WTC11 (cell line): ENCODE results near the gene N4BP2L2. TPM values are rescaled to one million over a fixed set of nuclear protein-coding genes. Genes with fewer than 3 reads are reported as not detected.

ENCODE experiments used
- ATAC-seq: fragments of 200-7000 bp; cut with Tn5 transposase; 2 replicates; pipeline ENCODE4 v1.10.0; 2021; ENCODE audit warnings: mild to moderate bottlenecking, moderate library complexity
- CTCF ChIA-PET: fragments of 300-600 bp; sonication (Branson Sonifier 250); formaldehyde crosslinking; loops from one replicate; lab custom pipeline; 2021; ENCODE audit warnings: antibody characterized with exemption; lab: Charles Lee
- POLR2A ChIA-PET: fragments of 350-600 bp; sonication (Branson Sonifier 250); formaldehyde crosslinking; loops from one replicate; lab custom pipeline; 2021; ENCODE audit warnings: antibody characterized with exemption; lab: Charles Lee
- DNase-seq: peaks from one replicate; pipeline ENCODE4 v3.0.0; 2021; ENCODE audit warnings: low spot score
- H3K27ac Mint-ChIP-seq: 2 replicates; pipeline ENCODE4 v1.8.0; 2021; ENCODE audit warnings: mixed read lengths
- H3K27me3 Mint-ChIP-seq: 2 replicates; pipeline ENCODE4 v1.8.0; 2021; ENCODE audit warnings: low read depth, mild to moderate bottlenecking, moderate library complexity, mixed read lengths
- H3K36me3 Mint-ChIP-seq: 2 replicates; pipeline ENCODE4 v1.8.0; 2021; ENCODE audit warnings: mixed read lengths
- H3K4me1 Mint-ChIP-seq: 2 replicates; pipeline ENCODE4 v1.8.0; 2022; ENCODE audit warnings: mixed read lengths
- H3K4me3 Mint-ChIP-seq: 2 replicates; pipeline ENCODE4 v1.8.0; 2021; ENCODE audit warnings: mild to moderate bottlenecking, moderate library complexity, mixed read lengths
- H3K9me3 Mint-ChIP-seq: 2 replicates; pipeline ENCODE4 v1.8.0; 2021; ENCODE audit warnings: mixed read lengths
- ATF6 ChIP-seq: sonication (generic); formaldehyde crosslinking; IDR thresholded peaks from 2 replicates; pipeline ENCODE4 v1.8.1; 2023; ENCODE audit warnings: mild to moderate bottlenecking, missing genetic modification reagents
- E2F4 ChIP-seq: sonication (generic); formaldehyde crosslinking; IDR thresholded peaks from 2 replicates; pipeline ENCODE4 v1.8.1; 2022; ENCODE audit warnings: low read depth, mild to moderate bottlenecking, moderate library complexity, missing genetic modification reagents, borderline replicate concordance
- ETV6 ChIP-seq: sonication (generic); formaldehyde crosslinking; IDR thresholded peaks from 2 replicates; pipeline ENCODE4 v1.8.1; 2022; ENCODE audit warnings: mild to moderate bottlenecking, missing genetic modification reagents
- FOXP1 ChIP-seq: sonication (generic); formaldehyde crosslinking; IDR thresholded peaks from 2 replicates; pipeline ENCODE4 v1.8.0; 2022; ENCODE audit warnings: missing genetic modification reagents, mild to moderate bottlenecking, moderate library complexity, borderline replicate concordance
- HMGA2 ChIP-seq: fragments of 250-450 bp; sonication (Bioruptor Pico); IDR thresholded peaks from 2 replicates; pipeline ENCODE4 v1.4.0; 2021; ENCODE audit warnings: mild to moderate bottlenecking, moderate library complexity
- MLX ChIP-seq: sonication (generic); formaldehyde crosslinking; IDR thresholded peaks from 2 replicates; pipeline ENCODE4 v1.8.1; 2023; ENCODE audit warnings: mild to moderate bottlenecking, missing genetic modification reagents, moderate library complexity
- NFYB ChIP-seq: sonication (generic); formaldehyde crosslinking; conservative IDR thresholded peaks from 2 replicates; pipeline ENCODE4 v1.8.0; 2022; ENCODE audit warnings: low read depth, missing genetic modification reagents
- NR1H2 ChIP-seq: sonication (generic); formaldehyde crosslinking; IDR thresholded peaks from 2 replicates; pipeline ENCODE4 v1.9.0; 2021; ENCODE audit warnings: mild to moderate bottlenecking, moderate library complexity, missing genetic modification reagents
- RELA ChIP-seq: sonication (generic); formaldehyde crosslinking; IDR thresholded peaks from 2 replicates; pipeline ENCODE4 v1.8.1; 2022; ENCODE audit warnings: missing genetic modification reagents, mild to moderate bottlenecking, borderline replicate concordance
- RORB ChIP-seq: fragments of 250-450 bp; sonication (Bioruptor Pico); IDR thresholded peaks from 2 replicates; pipeline ENCODE4 v1.9.0; 2021; ENCODE audit warnings: mild to moderate bottlenecking
- TEAD1 ChIP-seq: sonication (generic); formaldehyde crosslinking; IDR thresholded peaks from 2 replicates; pipeline ENCODE4 v1.8.0; 2022; ENCODE audit warnings: mild to moderate bottlenecking, missing genetic modification reagents
- USF1 ChIP-seq: sonication (generic); formaldehyde crosslinking; IDR thresholded peaks from 2 replicates; pipeline ENCODE4 v1.8.0; 2022; ENCODE audit warnings: mild to moderate bottlenecking, missing genetic modification reagents
- ZNF219 ChIP-seq: sonication (generic); formaldehyde crosslinking; IDR thresholded peaks from 2 replicates; pipeline ENCODE4 v1.8.0; 2023; ENCODE audit warnings: missing genetic modification reagents, mild to moderate bottlenecking, borderline replicate concordance
- ZNF263 ChIP-seq: sonication (generic); formaldehyde crosslinking; IDR thresholded peaks from 2 replicates; pipeline ENCODE4 v1.8.1; 2022; ENCODE audit warnings: low read depth, mild to moderate bottlenecking, moderate library complexity, missing genetic modification reagents
- ZNF425 ChIP-seq: fragments of 250-450 bp; sonication (Bioruptor Pico); conservative IDR thresholded peaks from 2 replicates; pipeline ENCODE4 v1.9.0; 2021; ENCODE audit warnings: mild to moderate bottlenecking
- total RNA-seq: library from RNA; stranded (reverse); gene quantifications from 3 replicates; pipeline ENCODE4 v1.2.3, GENCODE V29; 2021
- TF ChIP-seq, protein P1 (sequence below): fragments of 250-450 bp; sonication (Bioruptor Pico); IDR thresholded peaks from 2 replicates; pipeline ENCODE4 v2.1.2; 2022; ENCODE audit warnings: mild to moderate bottlenecking, moderate library complexity
- TF ChIP-seq, protein P2 (sequence below): fragments of 250-450 bp; sonication (Bioruptor Pico); IDR thresholded peaks from 2 replicates; pipeline ENCODE4 v1.9.0; 2021; ENCODE audit warnings: mild to moderate bottlenecking
- TF ChIP-seq, protein P3 (sequence below): sonication (generic); formaldehyde crosslinking; IDR thresholded peaks from 2 replicates; pipeline ENCODE4 v1.8.1; 2023; ENCODE audit warnings: mild to moderate bottlenecking, missing genetic modification reagents, borderline replicate concordance

Gene N4BP2L2
- total RNA-seq, 1 experiment from 2014 or later = 68.9 TPM

GRCh38 chr13:32535115-32535514 is 3.5 kb downstream of the N4BP2L2 start:
- Mint-ChIP-seq H3K4me1 (peaks cover 39% of the 10 kb centered on the region), H3K27ac (no peak overlapping the region), H3K36me3 (peaks cover 41% of the 10 kb centered on the region), H3K4me3 (peak overlapping the region; percentile 27), H3K27me3 (no peaks in the 10 kb centered on the region), H3K9me3 (no peaks in the 10 kb centered on the region)
- no peak for DNase-seq
- TF ChIP-seq ZNF425 (no peak), ZNF219 (CRISPR knock-in tag) (no peak), RORB (no peak), NFYB (CRISPR knock-in tag) (no peak), NR1H2 (CRISPR knock-in tag) (no peak), E2F4 (CRISPR knock-in tag) (no peak), HMGA2 (CRISPR knock-in tag) (no peak), MLX (CRISPR knock-in tag) (no peak), ATF6 (no peak), RELA (CRISPR knock-in tag) (no peak), FOXP1 (no peak), TEAD1 (CRISPR knock-in tag) (no peak)
- TF ChIP-seq, protein P1, sequence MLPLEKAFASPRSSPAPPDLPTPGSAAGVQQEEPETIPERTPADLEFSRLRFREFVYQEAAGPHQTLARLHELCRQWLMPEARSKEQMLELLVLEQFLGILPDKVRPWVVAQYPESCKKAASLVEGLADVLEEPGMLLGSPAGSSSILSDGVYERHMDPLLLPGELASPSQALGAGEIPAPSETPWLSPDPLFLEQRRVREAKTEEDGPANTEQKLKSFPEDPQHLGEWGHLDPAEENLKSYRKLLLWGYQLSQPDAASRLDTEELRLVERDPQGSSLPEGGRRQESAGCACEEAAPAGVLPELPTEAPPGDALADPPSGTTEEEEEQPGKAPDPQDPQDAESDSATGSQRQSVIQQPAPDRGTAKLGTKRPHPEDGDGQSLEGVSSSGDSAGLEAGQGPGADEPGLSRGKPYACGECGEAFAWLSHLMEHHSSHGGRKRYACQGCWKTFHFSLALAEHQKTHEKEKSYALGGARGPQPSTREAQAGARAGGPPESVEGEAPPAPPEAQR (CRISPR knock-in tag) = no peak
- TF ChIP-seq, protein P2, sequence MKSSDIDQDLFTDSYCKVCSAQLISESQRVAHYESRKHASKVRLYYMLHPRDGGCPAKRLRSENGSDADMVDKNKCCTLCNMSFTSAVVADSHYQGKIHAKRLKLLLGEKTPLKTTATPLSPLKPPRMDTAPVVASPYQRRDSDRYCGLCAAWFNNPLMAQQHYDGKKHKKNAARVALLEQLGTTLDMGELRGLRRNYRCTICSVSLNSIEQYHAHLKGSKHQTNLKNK (CRISPR knock-in tag) = no peak
- no peak for ATAC-seq
- ChIA-PET POLR2A (no interaction called here), CTCF (no interaction called here)

GRCh38 chr13:32530841-32531253 is 7.7 kb downstream of the N4BP2L2 start:
- ATAC-seq (no peak), DNase-seq (no peak)
- H3K27me3 Mint-ChIP-seq = no peaks in the 10 kb centered on the region
- CTCF ChIA-PET = interaction anchor here (0.7 to 1.3 kb wide), 3 partner anchors 12 to 367 kb away, joined by 3 to 6 read pairs (median 4); no protein-coding TSS in a partner anchor
- no peak overlapping the region for H3K4me3 Mint-ChIP-seq
- H3K4me1 Mint-ChIP-seq = peaks cover 34% of the 10 kb centered on the region
- no peaks in the 10 kb centered on the region for H3K9me3 Mint-ChIP-seq
- peaks cover 36% of the 10 kb centered on the region for H3K36me3 Mint-ChIP-seq
- POLR2A ChIA-PET = interaction anchor here (0.7 kb wide), 1 partner anchor 138 kb away, joined by 6 read pairs; no protein-coding TSS in a partner anchor
- peak overlapping the region; percentile 80; the same call in 1 of the 2 replicates for H3K27ac Mint-ChIP-seq
- TF ChIP-seq ETV6 = no peak
- no peak for TF ChIP-seq USF1 (CRISPR knock-in tag)
- TF ChIP-seq, protein P3, sequence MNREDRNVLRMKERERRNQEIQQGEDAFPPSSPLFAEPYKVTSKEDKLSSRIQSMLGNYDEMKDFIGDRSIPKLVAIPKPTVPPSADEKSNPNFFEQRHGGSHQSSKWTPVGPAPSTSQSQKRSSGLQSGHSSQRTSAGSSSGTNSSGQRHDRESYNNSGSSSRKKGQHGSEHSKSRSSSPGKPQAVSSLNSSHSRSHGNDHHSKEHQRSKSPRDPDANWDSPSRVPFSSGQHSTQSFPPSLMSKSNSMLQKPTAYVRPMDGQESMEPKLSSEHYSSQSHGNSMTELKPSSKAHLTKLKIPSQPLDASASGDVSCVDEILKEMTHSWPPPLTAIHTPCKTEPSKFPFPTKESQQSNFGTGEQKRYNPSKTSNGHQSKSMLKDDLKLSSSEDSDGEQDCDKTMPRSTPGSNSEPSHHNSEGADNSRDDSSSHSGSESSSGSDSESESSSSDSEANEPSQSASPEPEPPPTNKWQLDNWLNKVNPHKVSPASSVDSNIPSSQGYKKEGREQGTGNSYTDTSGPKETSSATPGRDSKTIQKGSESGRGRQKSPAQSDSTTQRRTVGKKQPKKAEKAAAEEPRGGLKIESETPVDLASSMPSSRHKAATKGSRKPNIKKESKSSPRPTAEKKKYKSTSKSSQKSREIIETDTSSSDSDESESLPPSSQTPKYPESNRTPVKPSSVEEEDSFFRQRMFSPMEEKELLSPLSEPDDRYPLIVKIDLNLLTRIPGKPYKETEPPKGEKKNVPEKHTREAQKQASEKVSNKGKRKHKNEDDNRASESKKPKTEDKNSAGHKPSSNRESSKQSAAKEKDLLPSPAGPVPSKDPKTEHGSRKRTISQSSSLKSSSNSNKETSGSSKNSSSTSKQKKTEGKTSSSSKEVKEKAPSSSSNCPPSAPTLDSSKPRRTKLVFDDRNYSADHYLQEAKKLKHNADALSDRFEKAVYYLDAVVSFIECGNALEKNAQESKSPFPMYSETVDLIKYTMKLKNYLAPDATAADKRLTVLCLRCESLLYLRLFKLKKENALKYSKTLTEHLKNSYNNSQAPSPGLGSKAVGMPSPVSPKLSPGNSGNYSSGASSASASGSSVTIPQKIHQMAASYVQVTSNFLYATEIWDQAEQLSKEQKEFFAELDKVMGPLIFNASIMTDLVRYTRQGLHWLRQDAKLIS (CRISPR knock-in tag) = no peak
- no peak for TF ChIP-seq ZNF425
- TF ChIP-seq RORB = no peak
- no peak for TF ChIP-seq ZNF263
